ENCODE measurements around the gene MARCHF4. TPM values are rescaled to one million over a fixed set of nuclear protein-coding genes. Genes with fewer than 3 reads are reported as not detected.

Gene MARCHF4
- total RNA-seq, 1 experiment from 2014 or later, result not detected

GRCh38 chr2:216355711-216356110, 16.6 kb downstream of the MARCHF4 start:
- Histone ChIP-seq H3K4me3 (replicated peaks in 1 of 2; ENCODE audit: low read depth in 1 of 2, low read length in 2 of 2) (no peak overlapping the region), H4K20me1 (ENCODE audit: insufficient read depth) (no peaks in the 10 kb centered on the region), H3K9me2 (ENCODE audit: insufficient read depth) (no peaks in the 10 kb centered on the region), H2AFZ (ENCODE audit: low read depth, low read length, poor library complexity, severe bottlenecking) (no peak overlapping the region), H3K27me3 (ENCODE audit: insufficient read depth, low read length) (peaks cover 44% of the 10 kb centered on the region), H3K9me3 (ENCODE audit: control insufficient read depth in 1 of 2, insufficient read depth in 1 of 2, low read depth in 1 of 2, low read length in 2 of 2) (no peaks in the 10 kb centered on the region), H3K36me3 (ENCODE audit: control insufficient read depth in 1 of 2, insufficient read depth in 2 of 2, low read length in 2 of 2) (no peaks in the 10 kb centered on the region), H3K9ac (ENCODE audit: low read length) (no peak overlapping the region), H3K4me2 (ENCODE audit: low read length) (no peak overlapping the region), H3K79me2 (ENCODE audit: insufficient read depth, low read length) (no peaks in the 10 kb centered on the region), H3K27ac (ENCODE audit: low read depth, low read length) (no peak overlapping the region), H3K4me1 (ENCODE audit: control insufficient read depth in 1 of 2, insufficient read depth in 2 of 2, low read length in 2 of 2) (peaks cover 0 to 1% of the 10 kb centered on the region in 2 experiments; a peak in 1 of 4 replicates)
- DNase-seq (ENCODE audit: low read depth, low spot score) (no peak), ATAC-seq (no peak)
- no TSS peak for BruUV-seq (replicated peaks)
- ChIA-PET RAD21 (ENCODE audit: low non-redundant PET in 1 of 2, low total read pairs in 2 of 2, uncharacterized antibody in 2 of 2, unreplicated experiment in 2 of 2) (no interaction called here), CTCF (no interaction called here), POLR2A (no interaction called here)
- no peak for TF ChIP-seq TCF7L2 (IDR thresholded peaks at IDR 0.05; ENCODE audit: borderline replicate concordance, extremely low read depth, insufficient read depth, insufficient read length)
- TF ChIP-seq ELF1 (IDR thresholded peaks at IDR 0.05; ENCODE audit: borderline replicate concordance, low read depth), result no peak
- no peak for TF ChIP-seq POLR2A (IDR thresholded peaks at IDR 0.05; ENCODE audit: borderline replicate concordance, extremely low read depth, insufficient read depth, insufficient read length)
- no peak for TF ChIP-seq EZH2phosphoT487 (IDR thresholded peaks at IDR 0.05; ENCODE audit: borderline replicate concordance)
- no peak for TF ChIP-seq FOSL1 (IDR thresholded peaks at IDR 0.05; ENCODE audit: low read depth)
- no peak for TF ChIP-seq POLR2AphosphoS5 (IDR thresholded peaks at IDR 0.05; ENCODE audit: low read depth, low read length)
- TF ChIP-seq JUND (IDR thresholded peaks at IDR 0.05), result no peak
- no peak for TF ChIP-seq REST (IDR thresholded peaks at IDR 0.05; ENCODE audit: low read depth)
- TF ChIP-seq ZBTB33 (IDR thresholded peaks at IDR 0.05; ENCODE audit: extremely low read depth, insufficient replicate concordance, low read length), result no peak
- TF ChIP-seq ATF3 (IDR thresholded peaks at IDR 0.05), result no peak
- no peak for TF ChIP-seq RAD21 (IDR thresholded peaks at IDR 0.05; ENCODE audit: low read depth)
- TF ChIP-seq SRF (IDR thresholded peaks at IDR 0.05; ENCODE audit: low read depth), result no peak
- no peak for TF ChIP-seq ZNF274 (IDR thresholded peaks at IDR 0.05; ENCODE audit: low read depth, low read length)
- no peak for TF ChIP-seq MAX (IDR thresholded peaks at IDR 0.05)
- no peak for TF ChIP-seq EZH2 (IDR thresholded peaks at IDR 0.05)
- no peak for TF ChIP-seq CBX3 (IDR thresholded peaks at IDR 0.05; ENCODE audit: low read depth)
- TF ChIP-seq EGR1 (IDR thresholded peaks at IDR 0.05; ENCODE audit: low read depth), result no peak
- no peak for TF ChIP-seq CEBPB (IDR thresholded peaks at IDR 0.05; ENCODE audit: low read depth)
- no peak for TF ChIP-seq SP1 (IDR thresholded peaks at IDR 0.05; ENCODE audit: low read depth)
- intact Hi-C loops (cut with micrococcal nuclease), result no loop called here

All from HCT116 (cell line).